Trophoblast cell (in vitro differentiated cells and primary cell): ENCODE measurements around the gene GLP1R.

ENCODE experiments used
- DNase-seq, 2 donors: peaks; one replicate each; pipeline ENCODE4 v3.0.0-alpha.2; 2016
- H2AFZ ChIP-seq: 2 replicates; pipeline ENCODE4 v1.6.1; 2013; ENCODE audit warnings: low read length, moderate library complexity, mild to moderate bottlenecking; ENCODE audit not compliant: insufficient read depth, poor library complexity
- H2AK5ac ChIP-seq: 2 replicates; pipeline ENCODE4 v1.6.1; 2013; ENCODE audit warnings: mild to moderate bottlenecking, low read length
- H2BK120ac ChIP-seq: 2 replicates; pipeline ENCODE4 v1.6.1; 2013; ENCODE audit warnings: low read length, mild to moderate bottlenecking, moderate library complexity; ENCODE audit not compliant: insufficient read depth, poor library complexity
- H2BK12ac ChIP-seq: 2 replicates; pipeline ENCODE4 v1.6.1; 2013; ENCODE audit warnings: mild to moderate bottlenecking, low read length, moderate library complexity
- H2BK5ac ChIP-seq: 2 replicates; pipeline ENCODE4 v1.6.1; 2013; ENCODE audit warnings: low read length, low read depth, moderate library complexity, mild to moderate bottlenecking; ENCODE audit not compliant: poor library complexity
- H3K14ac ChIP-seq: 2 replicates; pipeline ENCODE4 v1.6.1; 2013; ENCODE audit warnings: mild to moderate bottlenecking, low read length
- H3K18ac ChIP-seq: 2 replicates; pipeline ENCODE4 v1.6.1; 2013; ENCODE audit warnings: mild to moderate bottlenecking, low read length
- H3K23ac ChIP-seq: 2 replicates; pipeline ENCODE4 v1.6.1; 2013; ENCODE audit warnings: low read length
- H3K27ac ChIP-seq: 2 replicates; pipeline ENCODE4 v1.5.1; 2013; ENCODE audit warnings: low read depth, mild to moderate bottlenecking, inconsistent platforms, low read length, moderate library complexity
- H3K27me3 ChIP-seq: 2 replicates; pipeline ENCODE4 v1.6.1; 2013; ENCODE audit warnings: inconsistent platforms, mild to moderate bottlenecking, low read length, moderate library complexity; ENCODE audit not compliant: insufficient read depth
- H3K36me3 ChIP-seq, 2 experiments: 1 replicate in 1 of 2; 2 replicates in 1 of 2; pipeline ENCODE4 v1.6.1; 2013; ENCODE audit warnings: low read length in 2 of 2, mild to moderate bottlenecking in 2 of 2, moderate library complexity in 1 of 2; ENCODE audit not compliant: insufficient read depth in 2 of 2, control insufficient read depth in 1 of 2
- H3K4ac ChIP-seq: 2 replicates; pipeline ENCODE4 v1.6.1; 2013; ENCODE audit warnings: low read depth, mild to moderate bottlenecking, low read length, moderate library complexity
- H3K4me1 ChIP-seq, 2 experiments: 1 replicate in 1 of 2; 2 replicates in 1 of 2; pipeline ENCODE4 v1.6.1; 2013; ENCODE audit warnings: low read length in 2 of 2, mild to moderate bottlenecking in 2 of 2, moderate library complexity in 1 of 2; ENCODE audit not compliant: insufficient read depth in 2 of 2, control insufficient read depth in 1 of 2
- H3K4me2 ChIP-seq: 2 replicates; pipeline ENCODE4 v1.6.1; 2013; ENCODE audit warnings: inconsistent platforms, mild to moderate bottlenecking, low read length, moderate library complexity
- H3K4me3 ChIP-seq: 2 replicates; pipeline ENCODE4 v1.5.1; 2013; ENCODE audit warnings: mild to moderate bottlenecking, low read depth, low read length, inconsistent platforms
- H3K79me1 ChIP-seq: one replicate; pipeline ENCODE4 v1.6.1; 2013; ENCODE audit warnings: low read length
- H3K79me2 ChIP-seq: 2 replicates; pipeline ENCODE4 v1.6.1; 2013; ENCODE audit warnings: low read length, mild to moderate bottlenecking; ENCODE audit not compliant: control insufficient read depth, insufficient read depth, poor library complexity
- H3K9ac ChIP-seq: 2 replicates; pipeline ENCODE4 v1.6.1; 2013; ENCODE audit warnings: mild to moderate bottlenecking, low read length
- H3K9me3 ChIP-seq: 2 replicates; pipeline ENCODE4 v1.6.1; 2013; ENCODE audit warnings: low read depth, mild to moderate bottlenecking, control low read depth, inconsistent platforms, low read length; ENCODE audit not compliant: insufficient read depth
- H4K12ac ChIP-seq: 2 replicates; pipeline ENCODE4 v1.6.1; 2013; ENCODE audit warnings: low read depth, mild to moderate bottlenecking, low read length, moderate library complexity
- H4K8ac ChIP-seq: 2 replicates; pipeline ENCODE4 v1.6.1; 2013; ENCODE audit warnings: low read depth, mild to moderate bottlenecking, low read length, moderate library complexity
- H4K91ac ChIP-seq: one replicate; pipeline ENCODE4 v1.6.1; 2013; ENCODE audit warnings: low read depth, mild to moderate bottlenecking, low read length, moderate library complexity
- WGBS: extraction: QIAGEN DNeasy Blood & Tissue Kit; methylation state at CpG from one replicate; pipeline ENCODE4 v1.1.7; 2013; ENCODE audit warnings: missing lambda C conversion rate; ENCODE audit not compliant: insufficient read length, insufficient coverage; ENCODE audit errors: extremely low coverage; 5-methylcytosine and 5-hydroxymethylcytosine counted together

The GLP1R gene

GRCh38 chr6:39114704-39115599 lies 66.4 kb downstream of the GLP1R start, which contains the start of gene SAYSD1:
SAYSD1 (minus strand) TSS chr6:39115186; CDS start chr6:39115089, 97 bp downstream.
- H3K4me3 ChIP-seq: peak within 1 kb of the TSS; percentile 78
- H3K9ac ChIP-seq: peak within 1 kb of the TSS; percentile 95
- H2AFZ ChIP-seq: peak within 1 kb of the TSS; percentile 99
- peak within 1 kb of the TSS; percentile 91 for H4K91ac ChIP-seq
- peak within 1 kb of the TSS; percentile 78 for H4K12ac ChIP-seq
- H3K18ac ChIP-seq: peak within 1 kb of the TSS; percentile 84
- H3K27me3 ChIP-seq: no peaks in the 10 kb centered on the region
- H3K27ac ChIP-seq: peak within 1 kb of the TSS; percentile 77
- peak; percentile 97 to 99 for DNase-seq
- H3K79me2 ChIP-seq: peaks cover 5% of the 10 kb centered on the region
- no peaks in the 10 kb centered on the region for H3K36me3 ChIP-seq
- H3K79me1 ChIP-seq: peaks cover 6% of the 10 kb centered on the region
- H2BK120ac ChIP-seq: peak within 1 kb of the TSS; percentile 87
- peak within 1 kb of the TSS; percentile 96 for H4K8ac ChIP-seq
- peak within 1 kb of the TSS; percentile 85 for H3K14ac ChIP-seq
- H3K4ac ChIP-seq: peak within 1 kb of the TSS; percentile 49
- H3K9me3 ChIP-seq: no peaks in the 10 kb centered on the region
- peak within 1 kb of the TSS; percentile 1 for H2BK12ac ChIP-seq
- H2BK5ac ChIP-seq: peak within 1 kb of the TSS; percentile 83
- WGBS: no CpG with 5 or more reads among the region's 68 CpGs
- H3K4me2 ChIP-seq: peak within 1 kb of the TSS; percentile 67
- peaks cover 4 to 6% of the 10 kb centered on the region in 2 experiments for H3K4me1 ChIP-seq
- no peak within 1 kb of the TSS for H2AK5ac ChIP-seq
- peak within 1 kb of the TSS; percentile 22 for H3K23ac ChIP-seq

GRCh38 chr6:39118921-39119320 lies 70.3 kb downstream of the GLP1R start:
- no CpG with 5 or more reads among the region's 4 CpGs for WGBS
- Histone ChIP-seq H3K27me3 (no peaks in the 10 kb centered on the region), H3K79me1 (peaks cover 6% of the 10 kb centered on the region), H3K4me1 (peaks cover 4 to 6% of the 10 kb centered on the region in 2 experiments), H2AFZ (no peak overlapping the region), H3K4ac (no peak overlapping the region), H3K18ac (no peak overlapping the region), H2BK5ac (no peak overlapping the region), H3K36me3 (no peaks in the 10 kb centered on the region), H3K9ac (no peak overlapping the region), H2BK120ac (no peak overlapping the region), H2BK12ac (no peak overlapping the region), H3K4me3 (no peak overlapping the region), H3K9me3 (no peaks in the 10 kb centered on the region), H3K4me2 (no peak overlapping the region), H4K12ac (no peak overlapping the region), H2AK5ac (no peak overlapping the region), H3K79me2 (peaks cover 5% of the 10 kb centered on the region), H4K91ac (no peak overlapping the region), H4K8ac (no peak overlapping the region), H3K14ac (no peak overlapping the region), H3K27ac (no peak overlapping the region), H3K23ac (no peak overlapping the region)
- peak; percentile 87 to 95 for DNase-seq

- H2AK5ac ChIP-seq: no peak overlapping the region
These were observed 75.5 kb downstream of the GLP1R start for GRCh38 chr6:39124114-39124513.

GRCh38 chr6:39128106-39128505 lies 79.5 kb downstream of the GLP1R start:
- Histone ChIP-seq H3K23ac (no peak overlapping the region), H3K27ac (no peak overlapping the region), H2AFZ (no peak overlapping the region), H3K4ac (no peak overlapping the region), H3K79me1 (no peaks in the 10 kb centered on the region), H4K91ac (no peak overlapping the region), H3K18ac (no peak overlapping the region), H3K9ac (no peak overlapping the region), H4K8ac (no peak overlapping the region), H3K9me3 (no peaks in the 10 kb centered on the region), H3K4me1 (no peaks in the 10 kb centered on the region), H2BK120ac (no peak overlapping the region), H4K12ac (no peak overlapping the region), H3K79me2 (no peaks in the 10 kb centered on the region), H3K27me3 (no peaks in the 10 kb centered on the region), H2BK5ac (no peak overlapping the region), H2AK5ac (no peak overlapping the region), H3K14ac (no peak overlapping the region), H2BK12ac (no peak overlapping the region), H3K36me3 (no peaks in the 10 kb centered on the region), H3K4me2 (no peak overlapping the region), H3K4me3 (no peak overlapping the region)
- WGBS: no CpG with 5 or more reads among the region's 3 CpGs
- peak; percentile 44 to 60 for DNase-seq

More at GRCh38 chr6:39124114-39124513, 75.5 kb downstream of the GLP1R start:
- Histone ChIP-seq H3K36me3 (no peaks in the 10 kb centered on the region), H3K9me3 (no peaks in the 10 kb centered on the region), H2BK120ac (no peak overlapping the region), H3K23ac (no peak overlapping the region), H3K27ac (no peak overlapping the region), H3K14ac (no peak overlapping the region), H4K8ac (no peak overlapping the region), H3K4me2 (no peak overlapping the region), H3K27me3 (no peaks in the 10 kb centered on the region), H3K9ac (no peak overlapping the region), H3K18ac (no peak overlapping the region), H2BK5ac (no peak overlapping the region), H3K4me3 (no peak overlapping the region), H3K79me1 (no peaks in the 10 kb centered on the region), H2BK12ac (no peak overlapping the region), H4K12ac (no peak overlapping the region), H2AFZ (no peak overlapping the region), H3K79me2 (no peaks in the 10 kb centered on the region), H4K91ac (no peak overlapping the region), H3K4ac (no peak overlapping the region), H3K4me1 (no peaks in the 10 kb centered on the region)
- DNase-seq: no peak
